Measurements from ENCODE around the gene TEAD1. TPM values are rescaled to one million over a fixed set of nuclear protein-coding genes. Genes with fewer than 3 reads are reported as not detected.

The TEAD1 gene
- total RNA-seq, 2 donors from 2014 or later: 32.7 to 56.7 TPM

GRCh38 chr11:12944889-12945288 lies 270.7 kb downstream of the TEAD1 start:
- intact Hi-C loops (cut with DNase I): no loop called here
- Histone ChIP-seq H3K9ac (ENCODE audit: low read depth in 2 of 2, low read length in 2 of 2) (no peak overlapping the region), H3K27ac (no peak overlapping the region), H3K36me3 (no peaks in the 10 kb centered on the region), H3K4me1 (no peaks in the 10 kb centered on the region), H3K27me3 (no peaks in the 10 kb centered on the region), H3K4me3 (no peak overlapping the region), H3K9me3 (no peaks in the 10 kb centered on the region)
- DNase-seq: no peak
- TF ChIP-seq CTCF (IDR thresholded peaks at IDR 0.05): no peak

GRCh38 chr11:12949453-12949852 lies 275.2 kb downstream of the TEAD1 start:
- no peak for TF ChIP-seq CTCF (IDR thresholded peaks at IDR 0.05)
- no peak overlapping the region for H3K4me3 ChIP-seq
- intact Hi-C loops (cut with DNase I): no loop called here
- H3K27ac ChIP-seq: no peak overlapping the region
- no peaks in the 10 kb centered on the region for H3K4me1 ChIP-seq
- no peaks in the 10 kb centered on the region for H3K27me3 ChIP-seq
- no peak overlapping the region for H3K9ac ChIP-seq (ENCODE audit: low read depth in 2 of 2, low read length in 2 of 2)
- no peaks in the 10 kb centered on the region for H3K36me3 ChIP-seq
- no peak for DNase-seq
- H3K9me3 ChIP-seq: no peaks in the 10 kb centered on the region

GRCh38 chr11:12950670-12951069 lies 276.4 kb downstream of the TEAD1 start:
- no peak for DNase-seq
- Histone ChIP-seq H3K27me3 (no peaks in the 10 kb centered on the region), H3K9ac (ENCODE audit: low read depth in 2 of 2, low read length in 2 of 2) (no peak overlapping the region), H3K4me1 (no peaks in the 10 kb centered on the region), H3K4me3 (no peak overlapping the region), H3K9me3 (no peaks in the 10 kb centered on the region), H3K27ac (no peak overlapping the region), H3K36me3 (no peaks in the 10 kb centered on the region)
- intact Hi-C loops (cut with DNase I): no loop called here
- no peak for TF ChIP-seq CTCF (IDR thresholded peaks at IDR 0.05)

- no peaks in the 10 kb centered on the region for H3K4me1 ChIP-seq
- no peak for TF ChIP-seq CTCF (IDR thresholded peaks at IDR 0.05)
These were observed 277.2 kb downstream of the TEAD1 start for GRCh38 chr11:12951376-12951775.

GRCh38 chr11:12952094-12952493 lies 277.9 kb downstream of the TEAD1 start:
- intact Hi-C loops (cut with DNase I): no loop called here
- H3K4me3 ChIP-seq: no peak overlapping the region
- H3K27ac ChIP-seq: no peak overlapping the region
- no peaks in the 10 kb centered on the region for H3K36me3 ChIP-seq
- H3K9me3 ChIP-seq: no peaks in the 10 kb centered on the region
- no peak for DNase-seq
- H3K4me1 ChIP-seq: no peaks in the 10 kb centered on the region
- no peak for TF ChIP-seq CTCF (IDR thresholded peaks at IDR 0.05)
- H3K27me3 ChIP-seq: no peaks in the 10 kb centered on the region
- no peak overlapping the region for H3K9ac ChIP-seq (ENCODE audit: low read depth in 2 of 2, low read length in 2 of 2)

More at GRCh38 chr11:12951376-12951775, 277.2 kb downstream of the TEAD1 start:
- intact Hi-C loops (cut with DNase I): no loop called here
- H3K27me3 ChIP-seq: no peaks in the 10 kb centered on the region
- no peak overlapping the region for H3K9ac ChIP-seq (ENCODE audit: low read depth in 2 of 2, low read length in 2 of 2)
- no peaks in the 10 kb centered on the region for H3K36me3 ChIP-seq
- no peak for DNase-seq
- no peak overlapping the region for H3K27ac ChIP-seq
- H3K9me3 ChIP-seq: no peaks in the 10 kb centered on the region
- H3K4me3 ChIP-seq: no peak overlapping the region

GRCh38 chr11:12958986-12959385 lies 284.8 kb downstream of the TEAD1 start:
- Histone ChIP-seq H3K27me3 (no peaks in the 10 kb centered on the region), H3K36me3 (no peaks in the 10 kb centered on the region), H3K4me1 (no peaks in the 10 kb centered on the region), H3K4me3 (no peak overlapping the region), H3K27ac (no peak overlapping the region), H3K9me3 (no peaks in the 10 kb centered on the region), H3K9ac (ENCODE audit: low read depth in 2 of 2, low read length in 2 of 2) (no peak overlapping the region)
- peak; percentile 50 for DNase-seq
- intact Hi-C loops (cut with DNase I): no loop called here
- no peak for TF ChIP-seq CTCF (IDR thresholded peaks at IDR 0.05)

All from colonic mucosa (tissue), 4 donors.